CD8-positive, alpha-beta memory T cell (primary cell): ENCODE results near the gene KIAA1191. TPM values are rescaled to one million over a fixed set of nuclear protein-coding genes. Genes with fewer than 3 reads are reported as not detected.

ENCODE experiments used
- CTCF ChIA-PET: fragments of 350-600 bp; sonication (Branson Sonifier 250); formaldehyde crosslinking; loops from one replicate; lab custom pipeline; 2021; ENCODE audit warnings: antibody characterized with exemption; lab: Charles Lee
- POLR2A ChIA-PET: fragments of 350-600 bp; sonication (Branson Sonifier 250); formaldehyde crosslinking; loops from one replicate; lab custom pipeline; 2021; ENCODE audit warnings: antibody characterized with exemption; lab: Charles Lee
- DNase-seq, 5 donors: peaks; one replicate each; pipeline versions ENCODE4 v3.0.0 to v3.0.0-alpha.2; 2020 to 2022; ENCODE audit warnings: mixed read lengths in 1 of 5
- H3K27ac ChIP-seq: one replicate; pipeline ENCODE4 v1.7.0; 2013; ENCODE audit warnings: low read depth, mild to moderate bottlenecking, low read length, moderate library complexity
- H3K27me3 ChIP-seq: 2 replicates; pipeline ENCODE4 v1.7.0; 2013; ENCODE audit warnings: low read length, mild to moderate bottlenecking; ENCODE audit not compliant: insufficient read depth, poor library complexity, severe bottlenecking
- H3K36me3 ChIP-seq: 2 replicates; pipeline ENCODE4 v1.7.0; 2013; ENCODE audit warnings: mild to moderate bottlenecking, low read length, moderate library complexity; ENCODE audit not compliant: insufficient read depth
- H3K4me1 ChIP-seq: 2 replicates; pipeline ENCODE4 v1.7.0; 2013; ENCODE audit warnings: mild to moderate bottlenecking, low read length, moderate library complexity; ENCODE audit not compliant: insufficient read depth
- H3K4me3 ChIP-seq: 2 replicates; pipeline ENCODE4 v1.7.0; 2013; ENCODE audit warnings: mild to moderate bottlenecking, low read length
- H3K9me3 ChIP-seq: 2 replicates; pipeline ENCODE4 v1.7.0; 2013; ENCODE audit warnings: mild to moderate bottlenecking, low read length
- H3K27ac Mint-ChIP-seq, 8 donors: one replicate each; pipeline ENCODE4 v1.8.0; 2020 to 2021; ENCODE audit warnings: mixed read lengths in 8 of 8, mild to moderate bottlenecking in 6 of 8, inconsistent platforms in 3 of 8, moderate library complexity in 3 of 8
- H3K27me3 Mint-ChIP-seq, 2 donors: one replicate each; pipeline ENCODE4 v1.8.0; 2020 to 2021; ENCODE audit warnings: mixed read lengths in 2 of 2, mild to moderate bottlenecking in 1 of 2, moderate library complexity in 1 of 2
- H3K36me3 Mint-ChIP-seq, 3 donors: one replicate each; pipeline ENCODE4 v1.8.0; 2020 to 2021; ENCODE audit warnings: mixed read lengths in 3 of 3, inconsistent platforms in 1 of 3, mild to moderate bottlenecking in 1 of 3
- H3K4me1 Mint-ChIP-seq, 3 donors: one replicate each; pipeline ENCODE4 v1.8.0; 2020 to 2021; ENCODE audit warnings: mixed read lengths in 3 of 3, inconsistent platforms in 1 of 3, mild to moderate bottlenecking in 1 of 3
- H3K4me3 Mint-ChIP-seq, 7 donors: one replicate each; pipeline ENCODE4 v1.8.0; 2020 to 2021; ENCODE audit warnings: mixed read lengths in 7 of 7, mild to moderate bottlenecking in 6 of 7, moderate library complexity in 4 of 7, inconsistent platforms in 2 of 7
- H3K9me3 Mint-ChIP-seq, 5 donors: one replicate each; pipeline ENCODE4 v1.8.0; 2020 to 2022; ENCODE audit warnings: mixed read lengths in 5 of 5, mild to moderate bottlenecking in 3 of 5, moderate library complexity in 2 of 5, inconsistent platforms in 1 of 5
- polyA plus RNA-seq: library from polyadenylated mRNA; unstranded; fragments of 300-500 nt; fragmentation: Illumina TruSeq; gene quantifications from one replicate; pipeline ENCODE4 v1.2.3, GENCODE V29; 2021
- total RNA-seq, 2 experiments: library from RNA; stranded (reverse); gene quantifications; one replicate each; pipeline ENCODE4 v1.2.3, GENCODE V29; 2021

The KIAA1191 gene
- total and polyA plus RNA-seq, 3 experiments from 2014 or later: 35.6 to 63.6 (median 37.0) TPM

- H3K9me3 ChIP-seq: no peaks in the 10 kb centered on the region
- Mint-ChIP-seq H3K4me3 (peak overlapping the region; percentile 96 to 100 (median 99)), H3K9me3 (no peaks in the 10 kb centered on the region), H3K36me3 (peaks cover 0 to 82% (median 9%) of the 10 kb centered on the region in 3 donors), H3K4me1 (peaks cover 27 to 34% (median 34%) of the 10 kb centered on the region in 3 donors), H3K27ac (peak overlapping the region; percentile 97 to 100 (median 99)), H3K27me3 (no peaks in the 10 kb centered on the region)
- ChIA-PET CTCF (interaction anchor here (0.9 to 1.9 kb wide), 5 partner anchors 26 to 963 kb away, joined by 3 to 7 read pairs (median 3); partner anchors contain the start of genes KIAA1191 and LMAN2), POLR2A (interaction anchor here (0.7 to 2.6 kb wide), 6 partner anchors 26 to 616 kb away, joined by 3 to 40 read pairs (median 6); partner anchors contain the start of genes FAF2, KIAA1191 and RNF44)
- H3K27ac ChIP-seq: peak overlapping the region; percentile 93
- DNase-seq: no peak
- no peaks in the 10 kb centered on the region for H3K27me3 ChIP-seq
- H3K4me3 ChIP-seq: peak overlapping the region; percentile 99
- peaks cover 28% of the 10 kb centered on the region for H3K36me3 ChIP-seq
- peaks cover 24% of the 10 kb centered on the region for H3K4me1 ChIP-seq
These were observed 26.5 kb upstream of the KIAA1191 start for GRCh38 chr5:176388003-176388443.

- H3K4me1 ChIP-seq: peaks cover 24% of the 10 kb centered on the region
- no peaks in the 10 kb centered on the region for H3K27me3 Mint-ChIP-seq
- peaks cover 27 to 34% (median 34%) of the 10 kb centered on the region in 3 donors for H3K4me1 Mint-ChIP-seq
- H3K27me3 ChIP-seq: no peaks in the 10 kb centered on the region
- CTCF ChIA-PET: interaction anchor here (1.0 to 1.9 kb wide), 2 partner anchors 26 to 273 kb away, joined by 3 to 7 read pairs; partner anchors contain the start of gene KIAA1191
- H3K27ac Mint-ChIP-seq: peak overlapping the region; percentile 56 to 100 (median 98)
- no peak for DNase-seq
- peaks cover 31% of the 10 kb centered on the region for H3K36me3 ChIP-seq
- H3K4me3 ChIP-seq: peak overlapping the region; percentile 99
- no peaks in the 10 kb centered on the region for H3K9me3 ChIP-seq
- peak overlapping the region; percentile 93 for H3K27ac ChIP-seq
- POLR2A ChIA-PET: interaction anchor here (1.3 to 2.6 kb wide), 3 partner anchors 26 to 156 kb away, joined by 7 to 40 read pairs (median 16); partner anchors contain the start of genes KIAA1191 and RNF44
- peak overlapping the region; percentile 96 to 100 (median 99) for H3K4me3 Mint-ChIP-seq
- H3K9me3 Mint-ChIP-seq: no peaks in the 10 kb centered on the region
- peaks cover 0 to 83% (median 9%) of the 10 kb centered on the region in 3 donors for H3K36me3 Mint-ChIP-seq
These were observed 25.9 kb upstream of the KIAA1191 start for GRCh38 chr5:176387384-176387925.

- POLR2A ChIA-PET: no interaction called here
- peak overlapping the region in 5 of 8 donors; percentile 8 to 86 (median 37) for H3K27ac Mint-ChIP-seq
- peaks cover 0 to 83% (median 7%) of the 10 kb centered on the region in 3 donors for H3K36me3 Mint-ChIP-seq
- H3K4me3 Mint-ChIP-seq: peak overlapping the region in 6 of 7 donors; percentile 24 to 98 (median 52)
- H3K4me1 ChIP-seq: peaks cover 24% of the 10 kb centered on the region
- H3K36me3 ChIP-seq: peaks cover 31% of the 10 kb centered on the region
- no peaks in the 10 kb centered on the region for H3K9me3 ChIP-seq
- H3K27me3 ChIP-seq: no peaks in the 10 kb centered on the region
- H3K4me3 ChIP-seq: no peak overlapping the region
- DNase-seq: no peak
- no peaks in the 10 kb centered on the region for H3K9me3 Mint-ChIP-seq
- H3K27me3 Mint-ChIP-seq: no peaks in the 10 kb centered on the region
- H3K4me1 Mint-ChIP-seq: peaks cover 27 to 34% (median 34%) of the 10 kb centered on the region in 3 donors
- no peak overlapping the region for H3K27ac ChIP-seq
- CTCF ChIA-PET: no interaction called here
These were observed 24.9 kb upstream of the KIAA1191 start for GRCh38 chr5:176386491-176386890.

GRCh38 chr5:176384991-176385390, 23.4 kb upstream of the KIAA1191 start:
- H3K4me1 Mint-ChIP-seq: peaks cover 27 to 34% (median 34%) of the 10 kb centered on the region in 3 donors
- H3K4me3 ChIP-seq: no peak overlapping the region
- H3K36me3 ChIP-seq: peaks cover 31% of the 10 kb centered on the region
- CTCF ChIA-PET: no interaction called here
- H3K4me3 Mint-ChIP-seq: peak overlapping the region in 1 of 7 donors; percentile 82
- H3K9me3 ChIP-seq: no peaks in the 10 kb centered on the region
- no peaks in the 10 kb centered on the region for H3K27me3 Mint-ChIP-seq
- H3K36me3 Mint-ChIP-seq: peaks cover 0 to 83% (median 5%) of the 10 kb centered on the region in 3 donors
- peak overlapping the region in 2 of 8 donors; percentile 41 to 74 for H3K27ac Mint-ChIP-seq
- H3K27ac ChIP-seq: no peak overlapping the region
- no peak for DNase-seq
- no peaks in the 10 kb centered on the region for H3K27me3 ChIP-seq
- peaks cover 24% of the 10 kb centered on the region for H3K4me1 ChIP-seq
- no peaks in the 10 kb centered on the region for H3K9me3 Mint-ChIP-seq
- POLR2A ChIA-PET: no interaction called here

GRCh38 chr5:176384366-176384930, 22.9 kb upstream of the KIAA1191 start:
- H3K9me3 Mint-ChIP-seq: no peaks in the 10 kb centered on the region
- no peaks in the 10 kb centered on the region for H3K27me3 Mint-ChIP-seq
- no peak overlapping the region for H3K27ac ChIP-seq
- peaks cover 0 to 83% (median 10%) of the 10 kb centered on the region in 3 donors for H3K36me3 Mint-ChIP-seq
- H3K4me1 ChIP-seq: peaks cover 20% of the 10 kb centered on the region
- peaks cover 24 to 31% (median 30%) of the 10 kb centered on the region in 3 donors for H3K4me1 Mint-ChIP-seq
- no peaks in the 10 kb centered on the region for H3K9me3 ChIP-seq
- H3K27me3 ChIP-seq: no peaks in the 10 kb centered on the region
- peak overlapping the region in 1 of 8 donors; percentile 41 for H3K27ac Mint-ChIP-seq
- H3K4me3 Mint-ChIP-seq: no peak overlapping the region
- POLR2A ChIA-PET: no interaction called here
- no peak for DNase-seq
- H3K36me3 ChIP-seq: peaks cover 31% of the 10 kb centered on the region
- CTCF ChIA-PET: no interaction called here
- H3K4me3 ChIP-seq: no peak overlapping the region

GRCh38 chr5:176383961-176384360, 22.4 kb upstream of the KIAA1191 start:
- H3K27me3 Mint-ChIP-seq: no peaks in the 10 kb centered on the region
- Histone ChIP-seq H3K9me3 (no peaks in the 10 kb centered on the region), H3K27me3 (no peaks in the 10 kb centered on the region), H3K36me3 (peaks cover 31% of the 10 kb centered on the region), H3K27ac (no peak overlapping the region), H3K4me1 (peaks cover 20% of the 10 kb centered on the region), H3K4me3 (no peak overlapping the region)
- H3K4me3 Mint-ChIP-seq: no peak overlapping the region
- H3K9me3 Mint-ChIP-seq: no peaks in the 10 kb centered on the region
- POLR2A ChIA-PET: no interaction called here
- no peak overlapping the region for H3K27ac Mint-ChIP-seq
- CTCF ChIA-PET: no interaction called here
- peaks cover 0 to 81% (median 12%) of the 10 kb centered on the region in 3 donors for H3K36me3 Mint-ChIP-seq
- peaks cover 19 to 29% (median 26%) of the 10 kb centered on the region in 3 donors for H3K4me1 Mint-ChIP-seq
- no peak for DNase-seq

GRCh38 chr5:176383248-176383905, 21.8 kb upstream of the KIAA1191 start:
- H3K27me3 Mint-ChIP-seq: no peaks in the 10 kb centered on the region
- no peaks in the 10 kb centered on the region for H3K9me3 ChIP-seq
- H3K9me3 Mint-ChIP-seq: no peaks in the 10 kb centered on the region
- ChIA-PET CTCF (no interaction called here), POLR2A (no interaction called here)
- H3K27me3 ChIP-seq: no peaks in the 10 kb centered on the region
- peaks cover 0 to 77% (median 12%) of the 10 kb centered on the region in 3 donors for H3K36me3 Mint-ChIP-seq
- H3K36me3 ChIP-seq: peaks cover 31% of the 10 kb centered on the region
- H3K4me3 Mint-ChIP-seq: peak overlapping the region in 1 of 7 donors; percentile 38
- DNase-seq: no peak
- H3K27ac ChIP-seq: no peak overlapping the region
- H3K4me1 Mint-ChIP-seq: peaks cover 18 to 27% (median 23%) of the 10 kb centered on the region in 3 donors
- H3K4me3 ChIP-seq: no peak overlapping the region
- peak overlapping the region in 1 of 8 donors; percentile 81 for H3K27ac Mint-ChIP-seq
- H3K4me1 ChIP-seq: peaks cover 20% of the 10 kb centered on the region
